NCI-H446 treated with DMSO at 0.1 percent for 48 hours (cell line): ENCODE measurements around the gene IQSEC3.
"Not testable (repeated sequence)": the region's sequence is repeated elsewhere in the genome, so short reads cannot be mapped to it uniquely, and the experiment has no call there.

ENCODE experiments used
- DNase-seq: peaks from one replicate; lab custom pipeline; 2025; lab: John Stamatoyannopoulos, UW

The IQSEC3 gene

GRCh38 chr12:214003-214741 is 147.6 kb downstream of the IQSEC3 start, which contains the start of gene SLC6A12:
TSS of gene SLC6A12 (minus strand) at chr12:214157. CDS start at chr12:209986, 4,171 bp downstream.
- no peak for DNase-seq

DNA sequence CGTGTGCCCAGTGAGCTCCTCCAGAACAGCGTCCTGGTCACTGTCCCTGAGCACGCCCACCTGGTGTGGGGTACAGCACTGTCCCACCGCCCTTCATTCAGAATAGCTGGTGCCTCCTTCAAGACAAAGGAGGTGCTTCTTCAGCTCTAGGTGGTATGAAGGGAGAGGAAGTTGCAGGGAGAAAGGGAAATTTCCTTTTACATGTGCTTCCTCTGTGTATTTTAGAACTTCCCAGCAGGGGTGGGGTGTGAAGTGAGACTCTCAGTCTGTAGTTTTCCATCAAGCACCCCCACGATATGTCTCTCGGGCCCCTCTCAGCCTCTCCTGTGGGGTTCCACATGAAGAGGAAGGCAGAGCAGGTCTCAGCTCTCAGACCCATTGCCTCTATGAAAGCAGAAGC is 148.5 kb downstream of the IQSEC3 start:
- DNase-seq = no peak

DNA sequence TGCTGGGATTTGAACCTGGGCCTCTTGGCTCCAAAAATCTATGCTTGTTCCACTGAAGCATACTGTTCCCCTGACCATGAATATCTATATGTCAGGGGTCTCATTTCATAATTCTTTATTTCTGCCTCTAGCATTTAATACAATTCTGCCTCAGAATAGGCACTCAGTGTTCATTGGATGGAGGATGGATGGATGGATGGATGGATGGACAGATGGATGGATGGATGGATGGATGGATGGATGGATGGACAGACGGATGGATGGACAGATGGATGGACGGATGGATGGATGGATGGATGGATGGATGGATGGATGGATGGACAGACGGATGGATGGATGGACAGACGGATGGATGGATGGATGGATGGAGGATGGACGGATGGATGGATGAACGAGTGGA is 150.5 kb downstream of the IQSEC3 start:
- not testable (repeated sequence) for DNase-seq

DNA sequence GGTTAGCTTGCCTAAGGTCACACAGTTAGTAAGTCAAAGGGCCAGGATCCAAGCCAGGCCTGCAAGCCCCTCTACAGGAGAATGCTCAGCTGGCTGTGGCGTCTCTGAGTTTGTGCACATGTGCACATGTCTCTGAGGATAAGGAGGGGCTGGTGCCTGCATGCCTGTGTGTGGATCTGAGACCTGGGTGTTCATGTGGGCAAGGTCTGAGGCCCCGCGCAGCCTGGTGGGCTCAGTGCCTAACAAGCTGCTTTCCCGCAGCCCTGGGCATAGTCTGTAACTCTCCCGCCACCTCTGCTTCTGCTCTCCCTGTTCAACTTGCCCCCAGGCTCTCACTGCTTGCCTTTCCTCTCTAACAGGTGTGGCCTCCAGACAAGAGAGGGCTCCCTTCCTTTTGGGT is 151.7 kb downstream of the IQSEC3 start:
- no peak for DNase-seq

DNA sequence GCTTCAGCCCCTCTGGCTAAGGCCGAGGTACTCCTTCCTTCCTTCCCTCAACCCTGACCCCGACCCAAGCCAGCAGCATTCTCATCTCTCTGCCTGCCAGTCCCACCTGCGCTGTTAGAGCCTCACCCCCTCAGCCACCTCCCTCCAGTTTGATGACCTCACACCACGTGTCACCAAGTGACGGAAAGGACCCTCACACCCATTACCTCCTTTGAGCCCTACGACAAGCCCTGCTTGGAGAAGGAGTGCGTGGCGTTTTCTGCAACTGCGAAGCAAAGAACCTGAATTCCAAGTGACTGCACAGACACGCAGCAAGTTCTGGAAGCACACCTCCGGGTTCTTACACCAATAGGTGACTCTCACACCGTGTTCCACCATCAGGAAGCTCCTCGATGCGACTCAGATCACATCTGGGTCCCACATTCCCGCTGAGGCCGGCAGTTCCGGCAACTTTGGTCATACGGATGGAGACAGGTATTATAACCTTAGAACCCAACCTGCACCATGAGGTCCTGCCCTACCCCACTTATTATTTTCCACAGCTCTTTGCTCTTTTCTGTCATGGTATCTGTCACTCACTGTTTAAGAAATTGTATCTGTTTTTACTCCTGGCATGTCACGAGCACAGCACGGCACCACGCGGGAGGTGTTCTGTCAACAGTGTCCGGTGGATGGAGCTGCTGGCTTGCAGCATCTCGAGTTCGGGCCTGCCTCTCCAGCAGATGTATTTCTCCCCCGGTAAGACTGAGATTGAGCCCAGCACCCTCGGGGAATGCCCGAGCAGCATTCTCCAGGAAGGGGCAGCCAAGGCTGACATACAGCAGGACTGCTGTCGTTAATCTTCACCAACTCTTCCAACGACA is 152.4 kb downstream of the IQSEC3 start:
- no peak for DNase-seq

- DNase-seq = peak; percentile 38
Measured at GRCh38 chr12:219891-220352, 153.4 kb downstream of the IQSEC3 start.

GRCh38 chr12:220491-220890 is 153.9 kb downstream of the IQSEC3 start:
- DNase-seq = no peak

DNA sequence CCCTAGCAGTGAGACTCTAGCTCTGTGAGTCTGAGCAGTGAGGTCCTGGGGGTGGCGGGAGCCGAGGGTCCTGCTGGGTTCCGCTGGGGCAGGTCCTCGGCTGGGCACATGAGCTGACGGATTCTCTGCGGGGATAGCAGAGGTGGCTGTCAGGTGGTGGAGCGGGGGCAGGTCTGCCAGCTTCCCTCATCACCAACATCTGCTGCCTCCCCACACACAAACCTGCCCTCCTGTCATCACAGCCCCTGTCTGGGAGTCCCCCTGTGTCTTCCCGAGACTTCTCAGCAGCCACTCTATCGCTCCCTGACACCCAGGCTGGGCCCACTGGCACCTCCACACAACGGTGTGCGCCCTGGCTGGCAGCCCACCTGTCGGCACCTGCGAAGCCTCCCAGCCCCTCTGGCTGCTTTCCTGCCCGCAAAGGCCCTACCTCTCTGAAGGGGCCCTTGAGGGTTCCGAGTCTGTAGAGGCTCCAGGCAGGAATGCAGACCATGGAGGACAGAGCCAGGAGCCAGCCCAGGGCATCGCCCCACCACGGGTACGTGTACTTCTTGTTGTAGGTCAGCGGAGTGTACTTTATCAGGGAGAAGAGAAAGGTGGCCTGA is 154.5 kb downstream of the IQSEC3 start:
- no peak for DNase-seq

- DNase-seq = no peak
Measured at GRCh38 chr12:221736-222135, 155.2 kb downstream of the IQSEC3 start.

- no peak for DNase-seq
Measured at GRCh38 chr12:223841-224240, 157.3 kb downstream of the IQSEC3 start.

DNA sequence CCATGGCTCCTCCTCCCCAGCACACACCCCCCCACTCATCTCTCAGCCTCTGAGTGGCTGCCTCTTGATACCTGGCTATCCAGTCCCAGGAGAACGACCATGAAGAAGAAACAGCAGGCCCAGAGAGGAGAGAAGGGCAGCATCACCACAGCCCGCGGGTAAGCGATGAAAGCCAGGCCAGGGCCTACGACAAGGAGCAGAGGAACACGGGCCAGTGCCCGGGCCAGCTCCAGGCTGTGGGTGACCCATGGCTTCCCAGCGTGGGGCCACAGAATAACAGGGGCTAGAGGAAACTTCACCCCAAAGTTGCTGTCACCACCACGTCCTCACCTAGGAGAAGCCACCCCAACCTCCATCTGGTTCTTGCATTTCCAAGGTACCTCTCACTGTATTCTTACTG is 157.8 kb downstream of the IQSEC3 start:
- no peak for DNase-seq

DNA sequence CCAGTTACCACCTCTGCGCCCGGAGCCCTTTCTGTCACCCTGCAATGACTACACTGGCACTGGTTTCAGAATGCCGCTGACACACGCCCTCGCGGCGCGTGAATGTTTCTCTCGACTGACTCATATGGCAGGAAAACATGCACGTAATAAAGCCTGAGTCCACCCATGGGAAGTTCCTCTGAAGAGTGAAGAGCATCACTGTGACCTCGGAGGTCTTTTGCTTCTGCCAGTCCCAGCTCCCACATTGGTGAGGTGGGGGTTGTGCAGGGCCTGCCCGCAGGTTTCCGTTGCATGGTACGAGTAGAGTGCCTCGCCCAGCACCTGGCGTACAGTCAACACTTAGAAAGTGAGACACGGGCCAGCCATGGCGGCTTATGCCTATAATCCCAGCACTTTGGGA is 158.4 kb downstream of the IQSEC3 start:
- DNase-seq = no peak

DNA sequence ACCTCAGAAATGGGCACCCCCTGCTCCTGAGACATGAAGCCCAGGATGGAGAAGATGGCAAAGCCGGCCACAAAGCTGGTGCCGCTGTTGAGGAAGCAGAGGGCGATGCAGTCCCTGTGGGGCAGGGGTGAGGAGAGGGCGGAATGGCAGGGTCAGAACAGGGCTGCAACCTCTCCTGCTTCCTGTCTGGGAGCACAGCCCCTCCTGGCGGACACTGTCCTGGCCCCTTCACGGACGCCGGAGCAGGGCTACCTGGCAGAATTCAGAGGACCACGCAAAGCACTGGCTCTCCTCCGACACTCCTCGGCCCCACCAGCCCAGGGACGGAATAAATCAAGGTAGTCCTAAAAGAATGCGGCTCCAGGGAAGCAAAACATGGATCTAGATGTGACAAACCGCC is 159.8 kb downstream of the IQSEC3 start:
- no peak for DNase-seq

- no peak for DNase-seq
Measured at GRCh38 chr12:227286-227915, 160.8 kb downstream of the IQSEC3 start.
